Measurements from ENCODE around the gene COL8A2.

DNA sequence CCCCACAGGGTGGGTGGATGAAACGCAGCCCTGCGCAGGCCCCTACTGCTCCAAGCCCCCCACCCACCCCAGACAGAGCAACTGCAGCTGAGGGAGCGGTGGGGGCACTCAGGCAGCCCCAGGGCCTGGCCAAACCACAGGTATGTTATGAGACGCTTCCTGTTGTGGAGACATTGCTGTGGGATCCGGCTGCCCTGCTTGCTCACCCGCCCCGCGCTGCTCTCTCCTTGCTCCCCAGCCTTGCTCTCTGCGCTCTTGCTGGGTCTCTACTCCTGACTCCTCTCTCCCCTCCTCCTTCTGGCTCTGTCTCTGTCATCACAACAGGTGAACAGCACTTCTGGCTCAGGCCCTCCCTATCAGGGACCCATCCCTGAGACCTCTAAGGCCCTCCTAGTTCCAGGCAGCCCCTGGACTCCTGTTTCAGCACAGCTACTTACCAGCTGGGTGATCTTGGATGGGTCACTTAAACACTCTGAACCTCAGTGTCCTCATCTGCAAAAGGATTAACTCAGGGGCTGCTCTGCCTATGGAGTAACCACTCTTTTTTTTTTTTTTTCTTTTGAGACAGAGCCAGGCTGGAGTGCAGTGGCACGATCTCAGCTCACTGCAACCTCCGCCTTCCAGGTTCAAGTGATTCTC is 15.9 kb downstream of the COL8A2 start:
- TF ChIP-seq EZH2phosphoT487 (IDR thresholded peaks at IDR 0.05; ENCODE audit: insufficient read depth, low read depth) (no peak), EZH2 (IDR thresholded peaks at IDR 0.05; ENCODE audit: insufficient read depth, poor library complexity, severe bottlenecking) (no peak)
